Mesenchymal stem cell (in vitro differentiated cells and primary cell): ENCODE measurements around the gene CDRT15L2.
"Not testable (repeated sequence)": the region's sequence is repeated elsewhere in the genome, so short reads cannot be mapped to it uniquely, and the experiment has no call there.

ENCODE experiments used
- DNase-seq: peaks from one replicate; pipeline ENCODE4 v3.0.0-alpha.2; 2013
- H2AFZ ChIP-seq: one replicate; pipeline ENCODE4 v1.6.1; 2013; ENCODE audit warnings: low read depth, mild to moderate bottlenecking, control low read depth, inconsistent platforms, low read length, moderate library complexity
- H2AK5ac ChIP-seq: 2 replicates; pipeline ENCODE4 v1.6.1; 2013; ENCODE audit warnings: low read length, moderate library complexity, mild to moderate bottlenecking, inconsistent platforms; ENCODE audit not compliant: severe bottlenecking
- H2BK120ac ChIP-seq: one replicate; pipeline ENCODE4 v1.6.1; 2013; ENCODE audit warnings: low read depth, mild to moderate bottlenecking, inconsistent platforms, low read length, moderate library complexity
- H2BK12ac ChIP-seq, 2 experiments: one replicate each; pipeline ENCODE4 v1.6.1; 2013; ENCODE audit warnings: inconsistent platforms in 2 of 2, low read length in 2 of 2, mild to moderate bottlenecking in 2 of 2, moderate library complexity in 2 of 2, control low read depth in 1 of 2
- H2BK15ac ChIP-seq: one replicate; pipeline ENCODE4 v1.6.1; 2013; ENCODE audit warnings: mild to moderate bottlenecking, low read depth, inconsistent platforms; ENCODE audit not compliant: poor library complexity, severe bottlenecking
- H2BK5ac ChIP-seq: 2 replicates; pipeline ENCODE4 v1.6.1; 2013; ENCODE audit warnings: low read depth, mild to moderate bottlenecking, low read length, control low read depth, inconsistent platforms; ENCODE audit not compliant: poor library complexity, severe bottlenecking
- H3K14ac ChIP-seq, 2 experiments: one replicate each; pipeline ENCODE4 v1.6.1; 2013; ENCODE audit warnings: inconsistent platforms in 2 of 2, low read length in 2 of 2, control low read depth in 1 of 2, mild to moderate bottlenecking in 1 of 2, moderate library complexity in 1 of 2
- H3K18ac ChIP-seq, 2 experiments: one replicate each; pipeline ENCODE4 v1.6.1; 2013; ENCODE audit warnings: inconsistent platforms in 2 of 2, low read length in 2 of 2, control low read depth in 1 of 2, low read depth in 1 of 2, mild to moderate bottlenecking in 1 of 2
- H3K23ac ChIP-seq, 2 experiments: one replicate each; pipeline ENCODE4 v1.6.1; 2013; ENCODE audit warnings: inconsistent platforms in 2 of 2, low read length in 2 of 2, mild to moderate bottlenecking in 2 of 2, moderate library complexity in 2 of 2, control low read depth in 1 of 2
- H3K27ac ChIP-seq: 2 replicates; pipeline ENCODE4 v1.5.1; 2013; ENCODE audit warnings: mild to moderate bottlenecking, moderate library complexity, low read length, control low read depth, inconsistent platforms; ENCODE audit not compliant: poor library complexity, severe bottlenecking
- H3K27me3 ChIP-seq, 2 experiments: 2 replicates each; pipeline versions ENCODE4 v1.6.1 to v1.7.0; 2013; ENCODE audit warnings: low read length in 2 of 2, mild to moderate bottlenecking in 2 of 2, moderate library complexity in 2 of 2, control low read depth in 1 of 2, inconsistent platforms in 1 of 2; ENCODE audit not compliant: control insufficient read depth in 1 of 2, insufficient read depth in 1 of 2
- H3K36me3 ChIP-seq, 2 experiments: 2 replicates each; pipeline versions ENCODE4 v1.6.1 to v1.7.0; 2013; ENCODE audit warnings: low read length in 2 of 2, control low read depth in 1 of 2, inconsistent platforms in 1 of 2, low read depth in 1 of 2, mild to moderate bottlenecking in 1 of 2; ENCODE audit not compliant: insufficient read depth in 2 of 2, control insufficient read depth in 1 of 2
- H3K4ac ChIP-seq, 2 experiments: one replicate each; pipeline ENCODE4 v1.6.1; 2013; ENCODE audit warnings: inconsistent platforms in 2 of 2, low read length in 2 of 2, mild to moderate bottlenecking in 2 of 2, moderate library complexity in 2 of 2, control low read depth in 1 of 2, low read depth in 1 of 2
- H3K4me1 ChIP-seq: 2 replicates; pipeline ENCODE4 v1.6.1; 2013; ENCODE audit warnings: low read depth, low read length, control low read depth; ENCODE audit not compliant: control insufficient read depth, insufficient read depth
- H3K4me2 ChIP-seq: 2 replicates; pipeline ENCODE4 v1.6.1; 2013; ENCODE audit warnings: low read length, mild to moderate bottlenecking, inconsistent platforms; ENCODE audit not compliant: poor library complexity, severe bottlenecking
- H3K4me3 ChIP-seq, 2 experiments: 2 replicates each; pipeline versions ENCODE4 v1.5.1 to v1.7.0; 2013; ENCODE audit warnings: low read length in 2 of 2, mild to moderate bottlenecking in 2 of 2, control low read depth in 1 of 2, low read depth in 1 of 2; ENCODE audit not compliant: insufficient read depth in 1 of 2
- H3K79me1 ChIP-seq: replicated peaks from 2 replicates; pipeline ENCODE4 v1.6.1; 2013; ENCODE audit warnings: mild to moderate bottlenecking, control low read depth, low read length, inconsistent platforms; ENCODE audit not compliant: poor library complexity, severe bottlenecking
- H3K9ac ChIP-seq: 2 replicates; pipeline ENCODE4 v1.7.0; 2013; ENCODE audit warnings: mild to moderate bottlenecking, low read length, moderate library complexity
- H3K9me3 ChIP-seq: 2 replicates; pipeline ENCODE4 v1.7.0; 2013; ENCODE audit warnings: mild to moderate bottlenecking, low read length; ENCODE audit not compliant: control insufficient read depth
- H4K8ac ChIP-seq: one replicate; pipeline ENCODE4 v1.6.1; 2013; ENCODE audit warnings: inconsistent platforms, mild to moderate bottlenecking, low read length, moderate library complexity
- H4K91ac ChIP-seq: one replicate; pipeline ENCODE4 v1.6.1; 2013; ENCODE audit warnings: mild to moderate bottlenecking, low read length, inconsistent platforms
- WGBS: methylation state at CpG from one replicate; pipeline ENCODE4 v1.1.7; 2013; ENCODE audit warnings: mixed read lengths; 5-methylcytosine and 5-hydroxymethylcytosine counted together

The CDRT15L2 gene

DNA sequence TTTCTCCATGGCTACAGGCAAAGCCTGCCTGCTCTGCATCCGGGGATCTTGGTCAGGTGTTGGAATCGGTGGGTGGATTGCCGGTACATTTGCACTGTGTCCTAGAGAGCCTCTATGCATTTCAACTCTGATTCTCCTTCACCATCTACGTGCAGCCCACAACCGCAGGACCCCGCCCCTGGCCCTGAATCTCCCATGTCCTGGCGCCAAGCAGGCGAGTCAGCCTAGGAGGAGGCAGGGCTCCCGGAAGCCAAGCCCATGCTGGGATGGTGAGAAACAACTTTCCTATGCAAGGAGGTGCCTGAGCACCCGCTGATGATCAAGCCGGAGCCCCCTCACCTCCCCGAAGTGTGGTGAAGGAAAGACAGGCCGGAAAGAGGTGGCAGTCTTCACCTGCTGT is 7.9 kb upstream of the CDRT15L2 start:
- H2BK15ac ChIP-seq, H3K4me2 ChIP-seq, DNase-seq, H4K91ac ChIP-seq, H2BK12ac ChIP-seq, H3K27me3 ChIP-seq, H3K18ac ChIP-seq, H2BK120ac ChIP-seq, H2BK5ac ChIP-seq, H3K4ac ChIP-seq, H3K9ac ChIP-seq, H3K4me1 ChIP-seq, H3K4me3 ChIP-seq, H2AK5ac ChIP-seq, H4K8ac ChIP-seq, H3K23ac ChIP-seq, H3K79me1 ChIP-seq, H3K9me3 ChIP-seq, H3K27ac ChIP-seq, H3K14ac ChIP-seq, H2AFZ ChIP-seq, H3K36me3 ChIP-seq: not testable (repeated sequence)
- 90% methylated on average over 9 of the region's 13 CpGs for WGBS

DNA sequence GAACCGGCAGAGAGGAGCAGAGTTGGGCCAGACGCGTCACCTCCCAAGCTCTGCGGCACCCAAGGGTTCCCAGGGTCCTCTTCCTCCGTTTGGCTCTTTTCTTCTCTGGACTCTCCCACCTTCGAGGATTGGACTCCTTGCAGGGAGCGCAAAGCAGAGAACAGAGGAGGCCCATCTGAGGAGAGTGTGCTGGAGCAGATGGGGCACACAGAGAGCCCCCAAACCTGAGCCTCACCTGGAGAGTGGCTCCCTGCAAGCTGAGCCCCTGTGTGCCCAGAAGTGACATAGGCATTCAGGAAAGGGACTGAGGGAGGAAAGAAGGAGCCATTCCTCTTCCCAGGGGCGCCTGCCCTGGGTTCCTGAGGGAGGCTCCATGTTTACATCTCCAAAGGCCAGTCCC is 6.3 kb upstream of the CDRT15L2 start:
- not testable (repeated sequence) for H2BK120ac ChIP-seq, H3K9ac ChIP-seq

DNA sequence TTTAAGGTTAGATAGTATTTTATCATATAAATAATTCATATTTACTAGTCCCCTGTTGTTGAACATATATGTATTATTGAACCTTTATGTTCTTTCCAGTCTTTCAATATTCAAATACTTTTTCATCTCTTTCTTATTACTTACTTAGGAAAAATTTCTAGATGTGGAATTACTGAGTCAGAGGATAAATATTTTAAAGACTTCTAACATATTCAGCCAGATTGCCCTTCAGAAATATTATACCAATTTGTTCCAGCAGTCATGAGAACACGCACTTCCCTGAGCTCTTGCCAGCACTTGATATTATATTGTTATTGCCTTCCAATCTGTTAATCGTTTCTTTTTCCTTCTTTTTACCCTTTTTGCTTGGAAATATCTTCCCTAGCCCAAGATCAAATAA is 4.5 kb upstream of the CDRT15L2 start:
- H3K9ac ChIP-seq, H3K27me3 ChIP-seq, H3K4ac ChIP-seq, H4K8ac ChIP-seq, H2AK5ac ChIP-seq, H2AFZ ChIP-seq, H4K91ac ChIP-seq, H2BK5ac ChIP-seq, H3K79me1 ChIP-seq, H3K4me2 ChIP-seq, H2BK12ac ChIP-seq, H3K14ac ChIP-seq, H2BK120ac ChIP-seq, H3K23ac ChIP-seq, H3K4me3 ChIP-seq, H3K18ac ChIP-seq, H3K4me1 ChIP-seq, DNase-seq, H3K36me3 ChIP-seq, H2BK15ac ChIP-seq, H3K27ac ChIP-seq, H3K9me3 ChIP-seq: not testable (repeated sequence)
- WGBS, result 80% methylated on average over 1 of the region's 2 CpGs

More for the DNA sequence above, 6.3 kb upstream of the CDRT15L2 start:
- not testable (repeated sequence) for H3K9me3 ChIP-seq, H3K27me3 ChIP-seq, DNase-seq, H4K8ac ChIP-seq, H3K14ac ChIP-seq, H3K18ac ChIP-seq, H3K4me1 ChIP-seq, H2BK5ac ChIP-seq, H3K4ac ChIP-seq, H3K4me3 ChIP-seq, H2AFZ ChIP-seq, H3K4me2 ChIP-seq, H4K91ac ChIP-seq, H2BK15ac ChIP-seq, H3K23ac ChIP-seq, H2BK12ac ChIP-seq, H3K36me3 ChIP-seq, H2AK5ac ChIP-seq, H3K27ac ChIP-seq, H3K79me1 ChIP-seq
- WGBS, result 88% methylated on average over 3 of the region's 8 CpGs

DNA sequence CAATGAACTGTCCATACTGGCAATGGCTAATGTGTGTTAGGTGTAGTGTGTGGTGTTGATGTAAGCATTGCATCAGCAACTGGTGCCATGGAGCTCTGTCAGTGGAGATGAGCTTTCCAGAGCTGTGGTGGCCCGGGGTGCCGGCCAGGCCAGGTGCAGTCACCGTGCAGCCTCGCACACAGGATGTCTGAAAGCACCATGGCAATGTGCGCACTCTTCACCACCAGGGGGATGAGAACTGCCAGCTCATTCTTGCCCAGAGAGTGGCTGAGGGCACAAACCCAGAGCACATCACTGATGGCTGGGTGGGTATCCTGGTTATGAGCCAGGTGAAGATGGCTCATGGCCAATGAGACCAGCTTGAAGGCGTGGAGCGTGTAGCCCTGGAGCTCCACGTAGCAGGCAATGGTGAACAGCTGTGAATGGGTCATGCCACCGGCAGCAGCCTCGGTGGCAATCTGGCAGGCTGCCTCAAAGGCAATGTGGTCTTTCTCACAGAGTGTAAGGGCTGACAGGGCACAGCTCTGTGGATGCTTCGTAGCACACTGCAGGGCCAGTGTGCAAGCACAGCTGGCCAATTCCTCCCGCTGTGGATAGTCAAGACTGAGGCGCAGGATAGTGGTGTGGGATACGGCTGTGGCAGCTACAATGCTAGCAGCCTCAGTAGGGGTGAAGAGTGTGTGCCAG is 4.5 kb downstream of the CDRT15L2 start:
- H3K9me3 ChIP-seq, DNase-seq, H2BK120ac ChIP-seq, H4K8ac ChIP-seq, H3K79me1 ChIP-seq, H3K4me2 ChIP-seq, H2BK5ac ChIP-seq, H2AFZ ChIP-seq, H3K4me3 ChIP-seq, H2BK12ac ChIP-seq, H3K36me3 ChIP-seq, H3K9ac ChIP-seq, H3K27ac ChIP-seq, H4K91ac ChIP-seq, H2AK5ac ChIP-seq, H3K4ac ChIP-seq, H2BK15ac ChIP-seq, H3K23ac ChIP-seq, H3K27me3 ChIP-seq, H3K18ac ChIP-seq, H3K14ac ChIP-seq, H3K4me1 ChIP-seq: not testable (repeated sequence)
- WGBS, result 91% methylated on average over 6 of the region's 14 CpGs
